CD8-positive, alpha-beta memory T cell (primary cell): ENCODE data around the gene TRIM7. TPM values are rescaled to one million over a fixed set of nuclear protein-coding genes. Genes with fewer than 3 reads are reported as not detected.

Experiments
- CTCF ChIA-PET: fragments of 350-600 bp; sonication (Branson Sonifier 250); formaldehyde crosslinking; loops from one replicate; lab custom pipeline; 2021; ENCODE audit warnings: antibody characterized with exemption; lab: Charles Lee
- POLR2A ChIA-PET: fragments of 350-600 bp; sonication (Branson Sonifier 250); formaldehyde crosslinking; loops from one replicate; lab custom pipeline; 2021; ENCODE audit warnings: antibody characterized with exemption; lab: Charles Lee
- DNase-seq, 5 donors: peaks; one replicate each; pipeline versions ENCODE4 v3.0.0 to v3.0.0-alpha.2; 2020 to 2022; ENCODE audit warnings: mixed read lengths in 1 of 5
- H3K27ac ChIP-seq: one replicate; pipeline ENCODE4 v1.7.0; 2013; ENCODE audit warnings: low read depth, mild to moderate bottlenecking, low read length, moderate library complexity
- H3K27me3 ChIP-seq: 2 replicates; pipeline ENCODE4 v1.7.0; 2013; ENCODE audit warnings: low read length, mild to moderate bottlenecking; ENCODE audit not compliant: insufficient read depth, poor library complexity, severe bottlenecking
- H3K36me3 ChIP-seq: 2 replicates; pipeline ENCODE4 v1.7.0; 2013; ENCODE audit warnings: mild to moderate bottlenecking, low read length, moderate library complexity; ENCODE audit not compliant: insufficient read depth
- H3K4me1 ChIP-seq: 2 replicates; pipeline ENCODE4 v1.7.0; 2013; ENCODE audit warnings: mild to moderate bottlenecking, low read length, moderate library complexity; ENCODE audit not compliant: insufficient read depth
- H3K4me3 ChIP-seq: 2 replicates; pipeline ENCODE4 v1.7.0; 2013; ENCODE audit warnings: mild to moderate bottlenecking, low read length
- H3K9me3 ChIP-seq: 2 replicates; pipeline ENCODE4 v1.7.0; 2013; ENCODE audit warnings: mild to moderate bottlenecking, low read length
- H3K27ac Mint-ChIP-seq, 8 donors: one replicate each; pipeline ENCODE4 v1.8.0; 2020 to 2021; ENCODE audit warnings: mixed read lengths in 8 of 8, mild to moderate bottlenecking in 6 of 8, inconsistent platforms in 3 of 8, moderate library complexity in 3 of 8
- H3K27me3 Mint-ChIP-seq, 2 donors: one replicate each; pipeline ENCODE4 v1.8.0; 2020 to 2021; ENCODE audit warnings: mixed read lengths in 2 of 2, mild to moderate bottlenecking in 1 of 2, moderate library complexity in 1 of 2
- H3K36me3 Mint-ChIP-seq, 3 donors: one replicate each; pipeline ENCODE4 v1.8.0; 2020 to 2021; ENCODE audit warnings: mixed read lengths in 3 of 3, inconsistent platforms in 1 of 3, mild to moderate bottlenecking in 1 of 3
- H3K4me1 Mint-ChIP-seq, 3 donors: one replicate each; pipeline ENCODE4 v1.8.0; 2020 to 2021; ENCODE audit warnings: mixed read lengths in 3 of 3, inconsistent platforms in 1 of 3, mild to moderate bottlenecking in 1 of 3
- H3K4me3 Mint-ChIP-seq, 7 donors: one replicate each; pipeline ENCODE4 v1.8.0; 2020 to 2021; ENCODE audit warnings: mixed read lengths in 7 of 7, mild to moderate bottlenecking in 6 of 7, moderate library complexity in 4 of 7, inconsistent platforms in 2 of 7
- H3K9me3 Mint-ChIP-seq, 5 donors: one replicate each; pipeline ENCODE4 v1.8.0; 2020 to 2022; ENCODE audit warnings: mixed read lengths in 5 of 5, mild to moderate bottlenecking in 3 of 5, moderate library complexity in 2 of 5, inconsistent platforms in 1 of 5
- polyA plus RNA-seq: library from polyadenylated mRNA; unstranded; fragments of 300-500 nt; fragmentation: Illumina TruSeq; gene quantifications from one replicate; pipeline ENCODE4 v1.2.3, GENCODE V29; 2021
- total RNA-seq, 2 experiments: library from RNA; stranded (reverse); gene quantifications; one replicate each; pipeline ENCODE4 v1.2.3, GENCODE V29; 2021

The TRIM7 gene
- total and polyA plus RNA-seq, 3 experiments from 2014 or later: 0.74 to 2.3 (median 2.2) TPM

- Histone ChIP-seq H3K27me3 (no peaks in the 10 kb centered on the region), H3K36me3 (no peaks in the 10 kb centered on the region), H3K9me3 (no peaks in the 10 kb centered on the region), H3K4me3 (no peak overlapping the region), H3K4me1 (peaks cover 22% of the 10 kb centered on the region), H3K27ac (no peak overlapping the region)
- CTCF ChIA-PET: interaction anchor here (0.8 to 2.4 kb wide), 4 partner anchors 26 to 376 kb away, joined by 3 to 8 read pairs (median 4); no protein-coding TSS in a partner anchor
- POLR2A ChIA-PET: no interaction called here
- Mint-ChIP-seq H3K36me3 (peaks cover 0 to 2% (median 0%) of the 10 kb centered on the region in 3 donors), H3K4me1 (peaks cover 10 to 28% (median 19%) of the 10 kb centered on the region in 3 donors), H3K9me3 (no peaks in the 10 kb centered on the region), H3K4me3 (peak overlapping the region in 1 of 7 donors; percentile 47), H3K27me3 (peaks cover 8 to 12% of the 10 kb centered on the region in 2 donors), H3K27ac (peak overlapping the region in 6 of 8 donors; percentile 61 to 100 (median 97))
- DNase-seq: no peak
These were observed 46.1 kb downstream of the TRIM7 start for GRCh38 chr5:181158869-181159268.

- Histone ChIP-seq H3K27me3 (no peaks in the 10 kb centered on the region), H3K36me3 (no peaks in the 10 kb centered on the region), H3K9me3 (no peaks in the 10 kb centered on the region), H3K4me1 (peaks cover 25% of the 10 kb centered on the region), H3K27ac (no peak overlapping the region), H3K4me3 (no peak overlapping the region)
- ChIA-PET CTCF (no interaction called here), POLR2A (no interaction called here)
- Mint-ChIP-seq H3K27ac (no peak overlapping the region), H3K27me3 (peaks cover 6 to 9% of the 10 kb centered on the region in 2 donors), H3K9me3 (no peaks in the 10 kb centered on the region), H3K4me3 (no peak overlapping the region), H3K36me3 (peaks cover 0 to 3% (median 0%) of the 10 kb centered on the region in 3 donors), H3K4me1 (peaks cover 10 to 23% (median 16%) of the 10 kb centered on the region in 3 donors)
- no peak for DNase-seq
These were observed 48.2 kb downstream of the TRIM7 start for GRCh38 chr5:181156758-181157157.

GRCh38 chr5:181153814-181154213, 51.2 kb downstream of the TRIM7 start:
- Histone ChIP-seq H3K9me3 (no peaks in the 10 kb centered on the region), H3K36me3 (no peaks in the 10 kb centered on the region), H3K4me3 (no peak overlapping the region), H3K27ac (no peak overlapping the region), H3K27me3 (peaks cover 6% of the 10 kb centered on the region), H3K4me1 (peaks cover 4% of the 10 kb centered on the region)
- peaks cover 17 to 30% of the 10 kb centered on the region in 2 donors for H3K27me3 Mint-ChIP-seq
- peaks cover 0 to 5% (median 4%) of the 10 kb centered on the region in 3 donors for H3K4me1 Mint-ChIP-seq
- peaks cover 0 to 3% (median 0%) of the 10 kb centered on the region in 3 donors for H3K36me3 Mint-ChIP-seq
- no peak overlapping the region for H3K4me3 Mint-ChIP-seq
- CTCF ChIA-PET: no interaction called here
- H3K9me3 Mint-ChIP-seq: no peaks in the 10 kb centered on the region
- peak overlapping the region in 1 of 8 donors; percentile 30 for H3K27ac Mint-ChIP-seq
- POLR2A ChIA-PET: no interaction called here
- DNase-seq: no peak

GRCh38 chr5:181152406-181152805, 52.6 kb downstream of the TRIM7 start:
- no peaks in the 10 kb centered on the region for H3K9me3 ChIP-seq
- ChIA-PET CTCF (no interaction called here), POLR2A (no interaction called here)
- no peaks in the 10 kb centered on the region for H3K36me3 ChIP-seq
- peaks cover 4% of the 10 kb centered on the region for H3K4me1 ChIP-seq
- Mint-ChIP-seq H3K9me3 (peaks cover 0 to 1% (median 0%) of the 10 kb centered on the region in 5 donors), H3K27me3 (peaks cover 19 to 40% of the 10 kb centered on the region in 2 donors), H3K4me1 (peaks cover 0 to 5% (median 4%) of the 10 kb centered on the region in 3 donors), H3K27ac (peak overlapping the region in 1 of 8 donors; percentile 21), H3K4me3 (no peak overlapping the region), H3K36me3 (peaks cover 0 to 3% (median 0%) of the 10 kb centered on the region in 3 donors)
- no peak overlapping the region for H3K27ac ChIP-seq
- no peak overlapping the region for H3K4me3 ChIP-seq
- peaks cover 6% of the 10 kb centered on the region for H3K27me3 ChIP-seq
- DNase-seq: no peak

GRCh38 chr5:181151146-181151545, 53.9 kb downstream of the TRIM7 start:
- no peak overlapping the region for H3K27ac Mint-ChIP-seq
- peaks cover 0 to 5% (median 4%) of the 10 kb centered on the region in 3 donors for H3K4me1 Mint-ChIP-seq
- peaks cover 0 to 1% (median 0%) of the 10 kb centered on the region in 5 donors for H3K9me3 Mint-ChIP-seq
- ChIA-PET POLR2A (no interaction called here), CTCF (no interaction called here)
- no peak overlapping the region for H3K27ac ChIP-seq
- H3K9me3 ChIP-seq: no peaks in the 10 kb centered on the region
- no peak for DNase-seq
- H3K27me3 Mint-ChIP-seq: peaks cover 28 to 50% of the 10 kb centered on the region in 2 donors
- no peak overlapping the region for H3K4me3 Mint-ChIP-seq
- H3K36me3 Mint-ChIP-seq: peaks cover 0 to 3% (median 0%) of the 10 kb centered on the region in 3 donors
- peaks cover 4% of the 10 kb centered on the region for H3K4me1 ChIP-seq
- H3K4me3 ChIP-seq: no peak overlapping the region
- H3K36me3 ChIP-seq: no peaks in the 10 kb centered on the region
- peaks cover 6% of the 10 kb centered on the region for H3K27me3 ChIP-seq

GRCh38 chr5:181149806-181150733, 54.9 kb downstream of the TRIM7 start:
- ChIA-PET CTCF (no interaction called here), POLR2A (no interaction called here)
- Histone ChIP-seq H3K4me1 (peaks cover 4% of the 10 kb centered on the region), H3K36me3 (no peaks in the 10 kb centered on the region), H3K27me3 (peaks cover 6% of the 10 kb centered on the region), H3K9me3 (no peaks in the 10 kb centered on the region), H3K4me3 (no peak overlapping the region), H3K27ac (no peak overlapping the region)
- peaks cover 0 to 1% (median 0%) of the 10 kb centered on the region in 5 donors for H3K9me3 Mint-ChIP-seq
- H3K4me1 Mint-ChIP-seq: peaks cover 0 to 5% (median 4%) of the 10 kb centered on the region in 3 donors
- no peak overlapping the region for H3K4me3 Mint-ChIP-seq
- H3K27me3 Mint-ChIP-seq: peaks cover 29 to 53% of the 10 kb centered on the region in 2 donors
- no peak overlapping the region for H3K27ac Mint-ChIP-seq
- DNase-seq: no peak
- H3K36me3 Mint-ChIP-seq: peaks cover 0 to 3% (median 0%) of the 10 kb centered on the region in 3 donors

GRCh38 chr5:181149355-181149754, 55.6 kb downstream of the TRIM7 start:
- H3K27ac ChIP-seq: no peak overlapping the region
- H3K4me3 Mint-ChIP-seq: no peak overlapping the region
- peaks cover 6% of the 10 kb centered on the region for H3K27me3 ChIP-seq
- H3K4me1 Mint-ChIP-seq: peaks cover 0 to 5% (median 4%) of the 10 kb centered on the region in 3 donors
- peaks cover 0 to 3% (median 0%) of the 10 kb centered on the region in 3 donors for H3K36me3 Mint-ChIP-seq
- no peak overlapping the region for H3K27ac Mint-ChIP-seq
- no peaks in the 10 kb centered on the region for H3K36me3 ChIP-seq
- peaks cover 32 to 57% of the 10 kb centered on the region in 2 donors for H3K27me3 Mint-ChIP-seq
- POLR2A ChIA-PET: no interaction called here
- no peak overlapping the region for H3K4me3 ChIP-seq
- H3K4me1 ChIP-seq: peaks cover 4% of the 10 kb centered on the region
- H3K9me3 Mint-ChIP-seq: peaks cover 0 to 1% (median 0%) of the 10 kb centered on the region in 5 donors
- CTCF ChIA-PET: no interaction called here
- no peaks in the 10 kb centered on the region for H3K9me3 ChIP-seq
- DNase-seq: no peak
